ENCODE results near the gene MCU. TPM values are rescaled to one million over a fixed set of nuclear protein-coding genes. Genes with fewer than 3 reads are reported as not detected.
"Not testable (repeated sequence)": the region's sequence is repeated elsewhere in the genome, so short reads cannot be mapped to it uniquely, and the experiment has no call there.

The MCU gene
- total and polyA plus RNA-seq, 3 donors from 2014 or later = 15.0 to 20.0 (median 16.9) TPM

DNA sequence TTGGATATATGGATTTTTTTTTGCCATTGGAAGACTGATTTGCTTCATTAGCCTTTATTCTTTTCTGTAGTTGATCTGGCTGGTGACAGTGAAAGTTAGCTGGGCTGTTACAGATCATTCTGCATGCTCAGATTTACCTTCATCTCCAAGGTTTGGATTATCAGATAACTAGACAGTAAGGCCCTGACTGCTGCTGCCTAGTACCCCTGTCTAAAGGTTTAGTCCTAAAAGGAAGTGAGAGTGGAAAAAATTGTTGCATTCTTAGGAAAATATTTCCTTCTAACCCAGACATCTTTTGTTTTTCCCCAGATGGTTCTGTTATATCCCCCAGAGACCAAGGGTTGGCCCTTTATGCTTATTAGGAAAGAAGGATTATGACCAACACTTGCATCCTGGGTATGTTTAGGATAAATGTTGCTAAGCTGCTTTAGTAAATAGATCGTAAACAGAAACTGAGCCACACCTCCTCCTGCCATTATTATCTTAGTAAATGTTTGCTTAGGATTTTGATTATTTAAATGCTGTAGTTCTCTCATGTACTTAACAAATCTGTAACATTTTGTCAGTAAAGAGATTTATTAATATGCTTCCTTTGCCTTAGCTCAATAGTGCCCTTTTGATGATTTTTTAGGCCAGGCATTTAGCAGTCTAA lies 44.4 kb downstream of the MCU start:
- Histone ChIP-seq H3K27me3 (no peaks in the 10 kb centered on the region), H3K4me3 (no peak overlapping the region), H3K9me3 (no peaks in the 10 kb centered on the region), H3K27ac (peak overlapping the region in 1 of 2 donors; percentile 33), H3K4me1 (peaks cover 11% of the 10 kb centered on the region), H3K36me3 (ENCODE audit: low read depth, missing control alignments) (no peaks in the 10 kb centered on the region)
- TF ChIP-seq, protein P1, sequence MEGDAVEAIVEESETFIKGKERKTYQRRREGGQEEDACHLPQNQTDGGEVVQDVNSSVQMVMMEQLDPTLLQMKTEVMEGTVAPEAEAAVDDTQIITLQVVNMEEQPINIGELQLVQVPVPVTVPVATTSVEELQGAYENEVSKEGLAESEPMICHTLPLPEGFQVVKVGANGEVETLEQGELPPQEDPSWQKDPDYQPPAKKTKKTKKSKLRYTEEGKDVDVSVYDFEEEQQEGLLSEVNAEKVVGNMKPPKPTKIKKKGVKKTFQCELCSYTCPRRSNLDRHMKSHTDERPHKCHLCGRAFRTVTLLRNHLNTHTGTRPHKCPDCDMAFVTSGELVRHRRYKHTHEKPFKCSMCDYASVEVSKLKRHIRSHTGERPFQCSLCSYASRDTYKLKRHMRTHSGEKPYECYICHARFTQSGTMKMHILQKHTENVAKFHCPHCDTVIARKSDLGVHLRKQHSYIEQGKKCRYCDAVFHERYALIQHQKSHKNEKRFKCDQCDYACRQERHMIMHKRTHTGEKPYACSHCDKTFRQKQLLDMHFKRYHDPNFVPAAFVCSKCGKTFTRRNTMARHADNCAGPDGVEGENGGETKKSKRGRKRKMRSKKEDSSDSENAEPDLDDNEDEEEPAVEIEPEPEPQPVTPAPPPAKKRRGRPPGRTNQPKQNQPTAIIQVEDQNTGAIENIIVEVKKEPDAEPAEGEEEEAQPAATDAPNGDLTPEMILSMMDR (IDR thresholded peaks at IDR 0.05) = no peak
- intact Hi-C loops (cut with DNase I; ENCODE audit: low total_unique reads) = no loop called here
- DNase-seq = no peak
- WGBS, 2 donors = 55 to 62% methylated on average over 1 of the region's 1 CpG

DNA sequence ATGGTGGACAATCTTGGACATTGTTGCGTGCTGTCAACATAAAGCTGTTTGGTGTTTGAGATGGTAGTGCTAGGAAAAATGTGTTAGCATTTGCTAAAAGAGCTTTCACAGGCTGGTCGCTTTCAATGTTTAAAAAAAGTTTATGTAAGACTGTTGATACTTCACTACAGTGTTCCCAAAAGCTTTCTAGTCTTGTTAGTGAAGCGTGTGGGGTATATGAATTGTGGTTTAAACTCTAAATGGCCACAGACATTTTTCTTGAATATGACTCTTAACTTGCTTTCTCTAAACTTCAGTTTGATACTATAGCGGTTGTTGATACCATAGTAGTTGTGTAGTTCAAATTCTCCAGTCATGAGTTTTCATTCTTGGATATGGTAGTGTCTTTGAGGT lies 44.9 kb downstream of the MCU start:
- Histone ChIP-seq H3K27ac (peak overlapping the region in 1 of 2 donors; percentile 33), H3K9me3 (no peaks in the 10 kb centered on the region), H3K27me3 (no peaks in the 10 kb centered on the region), H3K36me3 (ENCODE audit: low read depth, missing control alignments) (no peaks in the 10 kb centered on the region), H3K4me1 (peaks cover 11% of the 10 kb centered on the region), H3K4me3 (no peak overlapping the region)
- no peak for TF ChIP-seq POLR2A (IDR thresholded peaks at IDR 0.05)
- TF ChIP-seq, protein P1 (IDR thresholded peaks at IDR 0.05) = no peak
- 86 to 94% methylated on average over 4 of the region's 4 CpGs for WGBS, 2 donors
- DNase-seq = no peak
- intact Hi-C loops (cut with DNase I; ENCODE audit: low total_unique reads) = no loop called here

DNA sequence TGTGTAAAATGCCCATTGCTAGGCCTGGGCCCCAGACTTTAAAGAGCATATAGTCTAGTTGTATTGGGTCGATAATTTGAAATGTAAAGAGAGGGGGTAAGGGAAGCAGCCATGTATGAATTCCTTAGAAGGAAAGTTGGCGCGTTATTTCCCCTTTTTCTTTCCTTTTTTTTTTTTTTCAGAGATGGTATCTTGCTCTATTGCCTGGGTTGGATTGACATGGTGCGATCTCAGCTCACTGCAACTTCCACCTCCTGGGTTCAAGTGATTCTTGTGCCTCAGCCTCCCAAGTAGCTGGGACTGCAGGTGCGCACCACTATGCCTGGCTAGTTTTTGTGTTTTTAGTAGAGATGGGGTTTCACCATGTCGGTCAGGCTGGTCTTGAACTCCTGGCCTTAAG lies 45.4 kb downstream of the MCU start:
- H3K9me3 ChIP-seq; H3K27me3 ChIP-seq; intact Hi-C loops (cut with DNase I; ENCODE audit: low total_unique reads); H3K27ac ChIP-seq; DNase-seq; H3K36me3 ChIP-seq (ENCODE audit: low read depth, missing control alignments); H3K4me3 ChIP-seq: not testable (repeated sequence)
- peaks cover 11% of the 10 kb centered on the region for H3K4me1 ChIP-seq
- WGBS, 2 donors = 95 to 97% methylated on average over 6 of the region's 6 CpGs

DNA sequence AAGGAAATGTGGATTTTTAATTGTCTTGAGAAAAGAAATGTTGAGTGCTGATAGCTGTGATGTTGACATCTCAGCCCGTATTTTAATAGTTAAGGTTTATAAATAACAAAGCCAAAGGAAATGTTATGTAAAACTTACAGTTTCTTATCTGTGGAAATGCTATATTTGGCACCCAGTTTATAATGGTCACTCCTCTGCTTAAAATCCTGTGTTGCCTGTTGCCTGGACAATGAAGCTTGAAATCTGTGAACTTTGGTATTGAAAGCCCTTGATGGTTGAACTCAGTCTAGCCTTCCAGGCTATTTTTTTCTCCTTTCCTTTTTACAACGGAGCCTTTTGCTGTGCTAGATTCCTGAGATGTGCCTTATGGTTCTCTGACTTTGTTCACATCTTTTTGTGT lies 46.5 kb downstream of the MCU start:
- H3K4me3 ChIP-seq = no peak overlapping the region
- H3K36me3 ChIP-seq (ENCODE audit: low read depth, missing control alignments) = no peaks in the 10 kb centered on the region
- TF ChIP-seq, protein P1 (IDR thresholded peaks at IDR 0.05) = no peak
- DNase-seq = no peak
- H3K27me3 ChIP-seq = no peaks in the 10 kb centered on the region
- H3K4me1 ChIP-seq = peaks cover 11% of the 10 kb centered on the region
- H3K9me3 ChIP-seq = no peaks in the 10 kb centered on the region
- H3K27ac ChIP-seq = peak overlapping the region in 1 of 2 donors; percentile 0
- intact Hi-C loops (cut with DNase I; ENCODE audit: low total_unique reads) = no loop called here
- 28 to 31% methylated on average over 2 of the region's 2 CpGs for WGBS, 2 donors

DNA sequence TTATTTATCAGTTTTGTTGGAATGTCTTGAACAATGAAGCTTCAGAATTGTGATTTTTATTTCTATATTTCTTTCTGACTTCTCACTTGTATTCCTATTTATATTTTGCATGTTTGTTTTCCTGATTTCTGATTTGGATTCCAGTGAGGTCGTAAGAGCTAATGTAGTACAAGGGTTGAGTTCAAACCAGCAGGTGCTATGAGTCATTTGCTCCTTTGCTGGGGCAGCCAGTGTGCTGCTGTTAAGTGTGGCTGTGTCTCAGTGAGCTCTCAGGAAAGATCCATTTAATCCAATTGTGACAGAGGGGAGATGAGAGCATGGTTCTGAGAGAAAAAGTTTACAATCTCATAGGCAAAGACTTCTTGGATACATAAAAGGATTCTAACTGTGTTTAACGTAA lies 48.6 kb downstream of the MCU start:
- no peak for TF ChIP-seq POLR2A (IDR thresholded peaks at IDR 0.05)
- TF ChIP-seq, protein P1 (IDR thresholded peaks at IDR 0.05) = no peak
- Histone ChIP-seq H3K4me1 (peaks cover 11% of the 10 kb centered on the region), H3K27ac (no peak overlapping the region)

More for the DNA sequence above, 48.6 kb downstream of the MCU start:
- DNase-seq = no peak
- H3K36me3 ChIP-seq (ENCODE audit: low read depth, missing control alignments) = no peaks in the 10 kb centered on the region
- intact Hi-C loops (cut with DNase I; ENCODE audit: low total_unique reads) = no loop called here
- H3K9me3 ChIP-seq = no peaks in the 10 kb centered on the region
- 73 to 86% methylated on average over 2 of the region's 2 CpGs for WGBS, 2 donors
- no peak overlapping the region for H3K4me3 ChIP-seq
- no peaks in the 10 kb centered on the region for H3K27me3 ChIP-seq

All from testis (tissue), 3 donors.